HFFc6 (cell line): ENCODE data around the gene TSEN2. TPM values are rescaled to one million over a fixed set of nuclear protein-coding genes. Genes with fewer than 3 reads are reported as not detected.

ENCODE experiments used
- DNase-seq: peaks from one replicate; pipeline ENCODE4 v3.0.0-alpha.2; 2018
- H3K27ac Mint-ChIP-seq: 2 replicates; pipeline ENCODE4 v1.8.0; 2020; ENCODE audit warnings: mild to moderate bottlenecking, mixed read lengths
- H3K27me3 Mint-ChIP-seq: 2 replicates; pipeline ENCODE4 v1.8.0; 2021; ENCODE audit warnings: mild to moderate bottlenecking, moderate library complexity, mixed read lengths; ENCODE audit not compliant: insufficient read depth
- H3K36me3 Mint-ChIP-seq: 2 replicates; pipeline ENCODE4 v1.8.0; 2021; ENCODE audit warnings: low read depth, mixed read lengths
- H3K4me1 Mint-ChIP-seq: 2 replicates; pipeline ENCODE4 v1.8.0; 2020; ENCODE audit warnings: low read depth, mixed read lengths
- H3K4me3 Mint-ChIP-seq: 2 replicates; pipeline ENCODE4 v1.8.0; 2020; ENCODE audit warnings: mild to moderate bottlenecking, moderate library complexity, mixed read lengths
- H3K9me3 Mint-ChIP-seq: 2 replicates; pipeline ENCODE4 v1.8.0; 2020; ENCODE audit warnings: mild to moderate bottlenecking, mixed read lengths
- total RNA-seq, 6 experiments: library from RNA; stranded (reverse); fragmentation: NEBNext Ultra II Directional; extraction: Animal tissue kit (Norgen Biotek cat#: 25700); gene quantifications; 2 replicates in 1 of 6; 3 replicates in 5 of 6; pipeline ENCODE4 v1.2.3, GENCODE V29; 2021
- TF ChIP-seq, protein P1 (sequence below): fragments of 200-600 bp; sonication (generic); IDR thresholded peaks from 2 replicates; pipeline ENCODE4 v1.5.0; 2021; ENCODE audit warnings: antibody characterized with exemption, mild to moderate bottlenecking

Gene TSEN2
- total RNA-seq, 6 experiments from 2014 or later: 9.3 to 15.5 (median 10.9) TPM

DNA sequence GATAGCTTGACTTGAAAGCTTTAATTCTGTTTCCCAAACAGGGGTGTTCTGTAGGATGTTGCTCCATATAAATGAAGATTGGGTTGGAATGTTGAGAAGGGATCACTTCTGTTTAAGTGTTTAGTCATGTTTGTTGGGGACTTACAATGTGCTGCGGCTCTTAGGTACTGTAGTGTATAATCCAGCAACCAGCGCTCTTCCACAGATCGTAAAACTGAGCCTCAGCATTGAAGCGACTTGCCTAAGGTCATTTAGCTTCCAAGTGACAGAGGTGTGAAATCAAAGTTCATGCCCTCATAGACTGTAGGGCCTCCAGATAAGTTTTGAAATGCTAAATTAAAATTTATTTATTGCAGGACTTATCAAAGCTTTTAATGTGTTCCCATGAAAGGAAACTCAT lies 74.4 kb downstream of the TSEN2 start:
- Mint-ChIP-seq H3K36me3 (no peaks in the 10 kb centered on the region), H3K9me3 (no peaks in the 10 kb centered on the region), H3K27me3 (peaks cover 3% of the 10 kb centered on the region; the same call in 1 of the 2 replicates), H3K4me1 (peaks cover 78% of the 10 kb centered on the region), H3K27ac (peak overlapping the region; percentile 89), H3K4me3 (peak overlapping the region; percentile 88)
- DNase-seq: no peak
- TF ChIP-seq, protein P1, sequence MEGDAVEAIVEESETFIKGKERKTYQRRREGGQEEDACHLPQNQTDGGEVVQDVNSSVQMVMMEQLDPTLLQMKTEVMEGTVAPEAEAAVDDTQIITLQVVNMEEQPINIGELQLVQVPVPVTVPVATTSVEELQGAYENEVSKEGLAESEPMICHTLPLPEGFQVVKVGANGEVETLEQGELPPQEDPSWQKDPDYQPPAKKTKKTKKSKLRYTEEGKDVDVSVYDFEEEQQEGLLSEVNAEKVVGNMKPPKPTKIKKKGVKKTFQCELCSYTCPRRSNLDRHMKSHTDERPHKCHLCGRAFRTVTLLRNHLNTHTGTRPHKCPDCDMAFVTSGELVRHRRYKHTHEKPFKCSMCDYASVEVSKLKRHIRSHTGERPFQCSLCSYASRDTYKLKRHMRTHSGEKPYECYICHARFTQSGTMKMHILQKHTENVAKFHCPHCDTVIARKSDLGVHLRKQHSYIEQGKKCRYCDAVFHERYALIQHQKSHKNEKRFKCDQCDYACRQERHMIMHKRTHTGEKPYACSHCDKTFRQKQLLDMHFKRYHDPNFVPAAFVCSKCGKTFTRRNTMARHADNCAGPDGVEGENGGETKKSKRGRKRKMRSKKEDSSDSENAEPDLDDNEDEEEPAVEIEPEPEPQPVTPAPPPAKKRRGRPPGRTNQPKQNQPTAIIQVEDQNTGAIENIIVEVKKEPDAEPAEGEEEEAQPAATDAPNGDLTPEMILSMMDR: no peak

GRCh38 chr3:12559520-12559919 lies 75.2 kb downstream of the TSEN2 start:
- TF ChIP-seq, protein P1: no peak
- no peak for DNase-seq
- no peaks in the 10 kb centered on the region for H3K9me3 Mint-ChIP-seq
- H3K36me3 Mint-ChIP-seq: no peaks in the 10 kb centered on the region; the same call in 1 of the 2 replicates
- H3K4me1 Mint-ChIP-seq: peaks cover 72% of the 10 kb centered on the region
- H3K27me3 Mint-ChIP-seq: peaks cover 3% of the 10 kb centered on the region; the same call in 1 of the 2 replicates
- no peak overlapping the region for H3K27ac Mint-ChIP-seq
- peak overlapping the region; percentile 88; the same call in 1 of the 2 replicates for H3K4me3 Mint-ChIP-seq

DNA sequence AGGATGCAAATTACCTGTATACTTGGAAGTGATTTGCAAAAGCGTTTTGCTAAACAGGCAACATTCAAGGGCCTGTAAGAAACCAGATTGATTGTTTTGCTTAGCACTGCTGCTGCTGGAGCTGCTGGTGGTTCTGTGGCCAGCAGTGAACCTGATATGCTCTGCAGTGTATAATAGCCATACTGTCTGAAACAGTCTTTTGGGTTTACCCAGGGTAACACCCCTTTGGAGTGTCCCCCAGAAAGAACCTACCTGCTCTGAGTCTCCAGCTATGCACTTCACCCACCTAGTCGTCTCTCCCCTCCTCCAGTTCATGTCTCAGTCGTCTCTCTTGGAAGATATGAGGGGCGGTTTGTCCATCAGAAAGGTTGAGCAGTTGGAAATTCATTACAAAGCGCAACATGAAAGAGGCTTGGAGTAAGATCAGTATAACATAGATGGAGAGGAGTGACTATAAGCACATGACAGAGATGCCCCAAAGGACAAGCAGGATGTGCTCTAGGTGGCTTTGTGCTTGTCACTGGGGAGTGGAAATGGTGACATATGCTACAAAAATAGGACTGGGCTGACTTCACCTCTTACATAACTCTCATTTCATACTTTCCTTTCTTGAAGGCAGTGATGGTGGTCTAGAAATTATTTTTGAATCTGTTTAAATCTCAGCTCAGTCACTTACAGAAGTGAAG lies 76.4 kb downstream of the TSEN2 start:
- TF ChIP-seq, protein P1: no peak
- Mint-ChIP-seq H3K36me3 (no peaks in the 10 kb centered on the region; the same call in 1 of the 2 replicates), H3K27ac (no peak overlapping the region), H3K9me3 (no peaks in the 10 kb centered on the region), H3K4me1 (peaks cover 71% of the 10 kb centered on the region), H3K4me3 (no peak overlapping the region; the same call in 1 of the 2 replicates), H3K27me3 (peaks cover 3% of the 10 kb centered on the region; the same call in 1 of the 2 replicates)
- no peak for DNase-seq

- H3K4me3 Mint-ChIP-seq: no peak overlapping the region
- H3K27ac Mint-ChIP-seq: no peak overlapping the region; the same call in 1 of the 2 replicates
- peaks cover 5% of the 10 kb centered on the region; the same call in 1 of the 2 replicates for H3K36me3 Mint-ChIP-seq
- H3K4me1 Mint-ChIP-seq: peaks cover 69% of the 10 kb centered on the region
- TF ChIP-seq, protein P1: no peak
- H3K9me3 Mint-ChIP-seq: no peaks in the 10 kb centered on the region
- no peak for DNase-seq
- H3K27me3 Mint-ChIP-seq: peaks cover 3% of the 10 kb centered on the region; the same call in 1 of the 2 replicates
Measured at GRCh38 chr3:12561397-12561796, 77.1 kb downstream of the TSEN2 start.

- H3K4me1 Mint-ChIP-seq: peaks cover 73% of the 10 kb centered on the region
- H3K9me3 Mint-ChIP-seq: no peaks in the 10 kb centered on the region
- H3K4me3 Mint-ChIP-seq: no peak overlapping the region
- DNase-seq: no peak
- H3K36me3 Mint-ChIP-seq: peaks cover 11% of the 10 kb centered on the region
- no peak overlapping the region for H3K27ac Mint-ChIP-seq
- peaks cover 3% of the 10 kb centered on the region; the same call in 1 of the 2 replicates for H3K27me3 Mint-ChIP-seq
- TF ChIP-seq, protein P1: no peak
Measured at GRCh38 chr3:12562451-12562850, 78.2 kb downstream of the TSEN2 start.
